Omental fat pad (tissue), 4 donors: ENCODE measurements around the gene TMEM79. TPM values are rescaled to one million over a fixed set of nuclear protein-coding genes. Genes with fewer than 3 reads are reported as not detected.

ENCODE experiments used
- ATAC-seq: fragments of 150-250 bp; one replicate; pipeline ENCODE4 v1.9.1; 2016; ENCODE audit warnings: mild to moderate bottlenecking, moderate library complexity; ENCODE audit not compliant: low FRiP score
- DNase-seq: peaks from one replicate; pipeline ENCODE4 v3.0.0-alpha.2; 2019; ENCODE audit warnings: low spot score
- total RNA-seq, 4 donors: library from RNA; depleted of rRNA; stranded (reverse); fragments of >200 nt; gene quantifications; one replicate each; pipeline ENCODE4 v1.1.0, GENCODE V29; 2016
- TF ChIP-seq, protein P1 (sequence below), 3 donors: fragments of 450-650 bp; IDR thresholded peaks; one replicate each; pipeline ENCODE4 v1.5.1; 2016 to 2017; ENCODE audit warnings: antibody characterized with exemption in 3 of 3, mild to moderate bottlenecking in 3 of 3, moderate library complexity in 2 of 3

TMEM79 gene
- total RNA-seq, 4 donors from 2014 or later, result 1.3 to 4.3 (median 1.4) TPM

GRCh38 chr1:156285437-156285836 is 1.3 kb downstream of the TMEM79 start:
- no peak for ATAC-seq
- no peak for DNase-seq
- TF ChIP-seq, protein P1, sequence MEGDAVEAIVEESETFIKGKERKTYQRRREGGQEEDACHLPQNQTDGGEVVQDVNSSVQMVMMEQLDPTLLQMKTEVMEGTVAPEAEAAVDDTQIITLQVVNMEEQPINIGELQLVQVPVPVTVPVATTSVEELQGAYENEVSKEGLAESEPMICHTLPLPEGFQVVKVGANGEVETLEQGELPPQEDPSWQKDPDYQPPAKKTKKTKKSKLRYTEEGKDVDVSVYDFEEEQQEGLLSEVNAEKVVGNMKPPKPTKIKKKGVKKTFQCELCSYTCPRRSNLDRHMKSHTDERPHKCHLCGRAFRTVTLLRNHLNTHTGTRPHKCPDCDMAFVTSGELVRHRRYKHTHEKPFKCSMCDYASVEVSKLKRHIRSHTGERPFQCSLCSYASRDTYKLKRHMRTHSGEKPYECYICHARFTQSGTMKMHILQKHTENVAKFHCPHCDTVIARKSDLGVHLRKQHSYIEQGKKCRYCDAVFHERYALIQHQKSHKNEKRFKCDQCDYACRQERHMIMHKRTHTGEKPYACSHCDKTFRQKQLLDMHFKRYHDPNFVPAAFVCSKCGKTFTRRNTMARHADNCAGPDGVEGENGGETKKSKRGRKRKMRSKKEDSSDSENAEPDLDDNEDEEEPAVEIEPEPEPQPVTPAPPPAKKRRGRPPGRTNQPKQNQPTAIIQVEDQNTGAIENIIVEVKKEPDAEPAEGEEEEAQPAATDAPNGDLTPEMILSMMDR (IDR thresholded peaks at IDR 0.05), result no peak

DNA sequence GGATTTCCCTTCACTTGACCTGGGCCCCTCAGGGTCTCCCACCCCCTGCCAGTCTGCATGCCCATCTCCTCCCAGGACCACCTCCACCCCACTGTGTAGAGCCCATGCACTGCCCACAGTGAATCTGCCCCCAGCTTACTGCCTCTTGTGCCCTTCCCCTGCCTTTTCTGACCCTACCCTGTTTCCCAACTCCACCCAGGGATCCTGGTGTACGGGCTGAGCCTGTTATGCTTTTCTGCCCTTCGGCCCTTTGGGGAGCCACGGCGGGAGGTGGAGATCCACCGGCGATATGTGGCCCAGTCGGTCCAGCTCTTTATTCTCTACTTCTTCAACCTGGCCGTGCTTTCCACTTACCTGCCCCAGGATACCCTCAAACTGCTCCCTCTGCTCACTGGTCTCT is 1.9 kb downstream of the TMEM79 start:
- DNase-seq, result no peak

GRCh38 chr1:156289857-156290256 is 5.7 kb downstream of the TMEM79 start:
- TF ChIP-seq, protein P1 (IDR thresholded peaks at IDR 0.05), result no peak
- ATAC-seq (no peak), DNase-seq (no peak)

More for the DNA sequence above, 1.9 kb downstream of the TMEM79 start:
- ATAC-seq, result no peak
- TF ChIP-seq, protein P1 (IDR thresholded peaks at IDR 0.05), result no peak

DNA sequence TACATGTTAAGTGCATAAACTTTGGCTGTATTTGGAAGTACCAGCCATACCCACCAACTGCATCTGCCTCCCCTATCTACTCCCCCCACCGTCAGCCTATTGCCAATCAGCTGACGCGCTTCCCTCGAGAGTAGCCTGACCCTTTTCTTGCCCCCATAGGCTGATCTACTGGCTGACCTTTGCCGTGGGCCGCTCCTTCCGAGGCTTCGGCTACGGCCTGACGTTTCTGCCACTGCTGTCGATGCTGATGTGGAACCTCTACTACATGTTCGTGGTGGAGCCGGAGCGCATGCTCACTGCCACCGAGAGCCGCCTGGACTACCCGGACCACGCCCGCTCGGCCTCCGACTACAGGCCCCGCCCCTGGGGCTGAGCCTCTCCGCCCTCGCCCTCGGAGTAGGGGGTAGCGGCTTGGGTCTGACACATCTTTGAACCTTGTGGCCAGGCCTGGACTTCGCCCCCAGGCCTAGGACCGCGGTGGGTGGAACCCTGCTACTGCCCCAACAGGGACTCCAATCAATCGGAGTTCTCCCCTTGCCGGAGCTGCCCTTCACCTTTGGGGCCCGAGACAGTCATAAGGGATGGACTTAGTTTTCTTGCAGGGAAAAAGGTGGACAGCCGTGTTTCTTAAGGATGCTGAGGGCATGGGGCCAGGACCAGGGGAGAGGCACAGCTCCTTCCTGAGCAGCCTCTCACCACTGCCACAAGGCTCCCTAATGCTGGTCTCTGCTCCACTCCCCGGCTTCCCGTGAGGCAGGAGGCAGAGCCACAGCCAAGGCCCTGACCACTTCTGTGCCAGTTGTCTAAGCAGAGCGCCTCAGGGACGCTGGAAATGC is 7.3 kb downstream of the TMEM79 start:
- DNase-seq, result peak; percentile 75
- ATAC-seq, result peak; percentile 97
- TF ChIP-seq, protein P1 (IDR thresholded peaks at IDR 0.05), result no peak

DNA sequence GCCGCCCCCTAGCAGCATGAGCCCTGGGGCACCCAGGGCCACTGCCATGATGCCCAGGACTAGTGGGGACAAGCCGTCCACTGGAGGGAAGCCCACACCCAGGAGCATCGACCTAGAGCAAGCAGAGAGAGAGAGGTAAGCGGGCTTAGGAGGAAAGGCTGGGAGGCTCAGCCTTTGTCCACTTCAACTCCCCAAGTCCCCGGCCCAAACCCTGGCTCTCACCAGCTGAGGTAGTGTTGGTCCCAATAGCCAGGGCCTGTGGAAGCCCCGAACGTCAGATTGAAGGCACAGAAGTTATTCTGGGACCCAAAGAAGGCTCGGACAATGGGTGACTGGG is 8.9 kb downstream of the TMEM79 start:
- ATAC-seq (no peak), DNase-seq (no peak)
- TF ChIP-seq, protein P1 (IDR thresholded peaks at IDR 0.05), result no peak

DNA sequence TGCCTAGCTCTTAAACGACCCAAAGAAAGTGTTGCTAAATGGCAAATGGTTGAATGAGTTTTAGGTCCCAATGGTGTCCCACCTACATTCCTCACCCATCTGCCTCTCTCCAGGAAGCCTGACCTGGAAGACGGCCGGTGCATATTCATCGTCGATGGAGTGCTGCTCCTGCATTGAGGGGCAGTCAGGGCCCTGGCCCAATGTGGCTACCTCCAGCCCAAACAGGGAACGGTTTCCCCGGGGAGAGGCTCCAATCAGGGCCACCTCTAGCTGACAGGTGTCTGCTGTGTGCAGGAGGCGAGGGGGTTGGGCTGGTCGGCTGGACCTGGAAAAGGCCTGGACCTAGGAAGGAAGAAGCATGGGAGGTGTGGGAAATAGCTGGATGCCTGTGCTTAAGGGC is 9.8 kb downstream of the TMEM79 start:
- DNase-seq (no peak), ATAC-seq (no peak)
- TF ChIP-seq, protein P1 (IDR thresholded peaks at IDR 0.05), result no peak

- TF ChIP-seq, protein P1 (IDR thresholded peaks at IDR 0.05), result no peak
- no peak for ATAC-seq
- DNase-seq, result peak; percentile 58
These were observed 11.3 kb downstream of the TMEM79 start, which contains the start of gene GLMP for GRCh38 chr1:156295391-156295947. Gene GLMP, minus strand, starts transcription at chr1:156295679. Its CDS starts 34 bp downstream, at chr1:156295645.
